Neural progenitor cell (in vitro differentiated cells): ENCODE results near the gene GAD1. TPM values are rescaled to one million over a fixed set of nuclear protein-coding genes. Genes with fewer than 3 reads are reported as not detected.

ENCODE experiments used
- DNase-seq: peaks from one replicate; pipeline ENCODE4 v3.0.0-alpha.2; 2016; ENCODE audit warnings: low spot score
- H2AFZ ChIP-seq: fragments of 200-600 bp; sonication (generic); replicated peaks from 2 replicates; pipeline ENCODE4 v1.6.1; 2016; ENCODE audit warnings: antibody characterized with exemption
- H3F3A ChIP-seq: fragments of 200-600 bp; sonication (generic); 2 replicates; pipeline ENCODE4 v1.6.1; 2016; ENCODE audit warnings: antibody characterized with exemption, low read depth
- H3K27ac ChIP-seq: fragments of 200-600 bp; sonication (generic); 2 replicates; pipeline ENCODE4 v1.5.1; 2016; ENCODE audit warnings: mild to moderate bottlenecking
- H3K27me3 ChIP-seq: fragments of 200-600 bp; sonication (generic); 2 replicates; pipeline ENCODE4 v1.6.1; 2016; ENCODE audit warnings: mild to moderate bottlenecking, moderate library complexity
- H3K36me3 ChIP-seq: fragments of 200-600 bp; sonication (generic); 2 replicates; pipeline ENCODE4 v1.5.1; 2016
- H3K4me1 ChIP-seq: fragments of 200-600 bp; sonication (generic); 2 replicates; pipeline ENCODE4 v1.6.1; 2016; ENCODE audit warnings: mixed run types
- H3K4me2 ChIP-seq: fragments of 200-600 bp; sonication (generic); 2 replicates; pipeline ENCODE4 v1.6.1; 2016
- H3K4me3 ChIP-seq: fragments of 200-600 bp; sonication (generic); 2 replicates; pipeline ENCODE4 v1.5.1; 2016
- H3K79me2 ChIP-seq: fragments of 200-600 bp; sonication (generic); 2 replicates; pipeline ENCODE4 v1.6.1; 2016; ENCODE audit warnings: low read depth
- H3K9ac ChIP-seq: fragments of 200-600 bp; sonication (generic); 2 replicates; pipeline ENCODE4 v1.6.1; 2016
- H3K9me3 ChIP-seq: fragments of 200-600 bp; sonication (generic); 2 replicates; pipeline ENCODE4 v1.5.1; 2016; ENCODE audit warnings: low read depth
- H4K20me1 ChIP-seq: fragments of 200-600 bp; sonication (generic); 2 replicates; pipeline ENCODE4 v1.6.1; 2016; ENCODE audit warnings: low read depth
- H3K27ac Mint-ChIP-seq: 3 replicates; pipeline ENCODE4 v1.8.0; 2021; ENCODE audit warnings: mixed read lengths
- H3K27me3 Mint-ChIP-seq: 2 replicates; pipeline ENCODE4 v1.8.0; 2022; ENCODE audit warnings: low read depth, mild to moderate bottlenecking, inconsistent platforms, moderate library complexity, mixed read lengths; ENCODE audit not compliant: insufficient read depth
- H3K36me3 Mint-ChIP-seq: 3 replicates; pipeline ENCODE4 v1.8.0; 2021; ENCODE audit warnings: mixed read lengths
- H3K4me1 Mint-ChIP-seq: 3 replicates; pipeline ENCODE4 v1.8.0; 2021; ENCODE audit warnings: mixed read lengths
- H3K4me3 Mint-ChIP-seq: 3 replicates; pipeline ENCODE4 v1.8.0; 2021; ENCODE audit warnings: mild to moderate bottlenecking, moderate library complexity, mixed read lengths
- H3K9me3 Mint-ChIP-seq: 3 replicates; pipeline ENCODE4 v1.8.0; 2020; ENCODE audit warnings: mixed read lengths
- EZH2 ChIP-seq: fragments of 200-600 bp; sonication (generic); IDR thresholded peaks from 2 replicates; pipeline ENCODE4 v1.6.1; 2017; ENCODE audit warnings: antibody characterized with exemption, mild to moderate bottlenecking, moderate library complexity
- EZH2phosphoT487 ChIP-seq: fragments of 200-600 bp; sonication (generic); IDR thresholded peaks from 2 replicates; pipeline ENCODE4 v1.6.1; 2017; ENCODE audit warnings: antibody characterized with exemption
- total RNA-seq: library from RNA; depleted of rRNA; stranded (reverse); fragments of >200 nt; gene quantifications from 2 replicates; pipeline ENCODE4 v1.2.3, GENCODE V29; 2015; ENCODE audit warnings: low replicate concordance
- TF ChIP-seq, protein P1 (sequence below): fragments of 200-600 bp; sonication (generic); IDR thresholded peaks from 2 replicates; pipeline ENCODE4 v1.5.1; 2017; ENCODE audit warnings: antibody characterized with exemption, mild to moderate bottlenecking

Gene GAD1
- total RNA-seq, 1 donor from 2014 or later, result 10.7 TPM

DNA sequence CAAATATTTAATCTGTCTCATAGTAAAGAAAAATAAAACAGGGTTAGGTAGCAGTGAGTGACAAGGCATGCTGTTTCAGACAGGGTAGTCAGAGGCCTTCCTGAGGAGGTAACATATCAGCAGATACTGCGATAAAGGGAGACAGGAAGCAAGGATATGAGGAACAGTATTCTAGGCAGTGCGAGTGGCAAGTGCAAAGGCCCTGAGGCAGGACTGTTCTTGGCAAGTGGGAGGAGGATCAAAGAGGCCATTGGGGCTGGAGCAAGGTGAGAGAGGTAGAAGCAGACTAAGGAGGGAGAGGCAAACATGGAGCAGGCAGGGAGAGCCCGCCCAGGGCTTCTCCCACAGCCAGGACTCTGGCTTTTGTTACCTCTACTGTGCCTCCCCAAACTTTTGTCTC lies 33.6 kb downstream of the GAD1 start:
- Histone ChIP-seq H3K4me1 (no peaks in the 10 kb centered on the region), H4K20me1 (no peaks in the 10 kb centered on the region), H3K27ac (no peak overlapping the region), H3K36me3 (no peaks in the 10 kb centered on the region), H3K4me2 (no peak overlapping the region), H2AFZ (no peak overlapping the region), H3K9ac (no peak overlapping the region), H3K27me3 (no peaks in the 10 kb centered on the region), H3K4me3 (no peak overlapping the region), H3K79me2 (no peaks in the 10 kb centered on the region), H3F3A (no peaks in the 10 kb centered on the region), H3K9me3 (no peaks in the 10 kb centered on the region)
- Mint-ChIP-seq H3K27ac (no peak overlapping the region), H3K4me3 (no peak overlapping the region), H3K27me3 (no peaks in the 10 kb centered on the region), H3K36me3 (no peaks in the 10 kb centered on the region), H3K4me1 (no peaks in the 10 kb centered on the region), H3K9me3 (no peaks in the 10 kb centered on the region)
- no peak for DNase-seq
- TF ChIP-seq EZH2phosphoT487 (no peak), EZH2 (no peak)
- TF ChIP-seq, protein P1, sequence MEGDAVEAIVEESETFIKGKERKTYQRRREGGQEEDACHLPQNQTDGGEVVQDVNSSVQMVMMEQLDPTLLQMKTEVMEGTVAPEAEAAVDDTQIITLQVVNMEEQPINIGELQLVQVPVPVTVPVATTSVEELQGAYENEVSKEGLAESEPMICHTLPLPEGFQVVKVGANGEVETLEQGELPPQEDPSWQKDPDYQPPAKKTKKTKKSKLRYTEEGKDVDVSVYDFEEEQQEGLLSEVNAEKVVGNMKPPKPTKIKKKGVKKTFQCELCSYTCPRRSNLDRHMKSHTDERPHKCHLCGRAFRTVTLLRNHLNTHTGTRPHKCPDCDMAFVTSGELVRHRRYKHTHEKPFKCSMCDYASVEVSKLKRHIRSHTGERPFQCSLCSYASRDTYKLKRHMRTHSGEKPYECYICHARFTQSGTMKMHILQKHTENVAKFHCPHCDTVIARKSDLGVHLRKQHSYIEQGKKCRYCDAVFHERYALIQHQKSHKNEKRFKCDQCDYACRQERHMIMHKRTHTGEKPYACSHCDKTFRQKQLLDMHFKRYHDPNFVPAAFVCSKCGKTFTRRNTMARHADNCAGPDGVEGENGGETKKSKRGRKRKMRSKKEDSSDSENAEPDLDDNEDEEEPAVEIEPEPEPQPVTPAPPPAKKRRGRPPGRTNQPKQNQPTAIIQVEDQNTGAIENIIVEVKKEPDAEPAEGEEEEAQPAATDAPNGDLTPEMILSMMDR, result no peak

DNA sequence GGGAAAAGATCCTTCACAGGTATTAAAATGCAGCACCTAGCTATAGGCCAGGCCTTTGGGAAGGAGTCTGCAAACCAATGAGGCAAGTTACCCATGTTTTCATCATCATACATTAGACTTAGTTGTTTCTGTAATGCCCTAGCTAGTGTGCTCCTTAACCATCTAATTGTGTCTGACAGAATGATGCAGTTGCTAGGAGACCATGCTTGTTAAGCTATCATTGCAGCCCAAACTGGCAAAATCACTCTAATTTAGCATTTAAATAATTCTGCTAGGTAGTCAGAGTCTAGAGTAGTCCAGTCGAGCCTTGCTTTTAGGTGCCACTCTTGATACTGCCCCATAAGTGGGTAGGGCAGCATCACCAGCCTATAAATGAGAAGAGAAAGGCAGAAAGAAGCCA lies 34.9 kb downstream of the GAD1 start:
- H3K9ac ChIP-seq, result no peak overlapping the region
- peaks cover 4% of the 10 kb centered on the region for H3K36me3 Mint-ChIP-seq
- no peaks in the 10 kb centered on the region for H3F3A ChIP-seq
- no peaks in the 10 kb centered on the region for H4K20me1 ChIP-seq
- no peak for DNase-seq
- H3K9me3 ChIP-seq, result no peaks in the 10 kb centered on the region
- no peaks in the 10 kb centered on the region for H3K36me3 ChIP-seq
- no peak overlapping the region for H3K27ac Mint-ChIP-seq
- no peaks in the 10 kb centered on the region for H3K27me3 Mint-ChIP-seq
- no peaks in the 10 kb centered on the region for H3K79me2 ChIP-seq
- H3K4me2 ChIP-seq, result no peak overlapping the region
- H3K27ac ChIP-seq, result no peak overlapping the region
- H3K9me3 Mint-ChIP-seq, result no peaks in the 10 kb centered on the region
- H3K4me1 Mint-ChIP-seq, result no peaks in the 10 kb centered on the region
- no peak overlapping the region for H3K4me3 Mint-ChIP-seq
- TF ChIP-seq EZH2phosphoT487, result no peak
- TF ChIP-seq, protein P1, result no peak
- TF ChIP-seq EZH2, result no peak
- no peak overlapping the region for H2AFZ ChIP-seq
- H3K4me3 ChIP-seq, result no peak overlapping the region
- H3K27me3 ChIP-seq, result no peaks in the 10 kb centered on the region
- H3K4me1 ChIP-seq, result no peaks in the 10 kb centered on the region

DNA sequence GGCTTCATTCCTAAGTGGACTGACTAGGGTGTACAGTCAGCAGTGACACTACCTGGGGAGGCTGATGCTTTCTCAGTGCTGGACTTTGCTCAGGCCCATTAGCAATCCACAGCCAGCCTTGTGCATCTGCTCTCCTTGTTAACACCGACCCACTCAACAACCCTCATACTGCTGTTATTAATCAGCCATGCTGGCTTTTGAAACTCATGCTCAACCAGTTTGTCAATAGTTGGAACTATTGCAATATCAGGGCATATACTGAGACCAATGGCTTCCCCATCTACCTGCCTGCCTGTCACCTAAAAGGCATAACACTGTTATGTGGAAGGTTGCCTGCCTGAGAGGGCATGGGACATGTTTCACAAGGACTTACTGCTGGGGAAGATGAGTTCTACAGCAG lies 39.4 kb downstream of the GAD1 start:
- no peaks in the 10 kb centered on the region for H3K79me2 ChIP-seq
- no peaks in the 10 kb centered on the region for H3K27me3 ChIP-seq
- H3K36me3 ChIP-seq, result no peaks in the 10 kb centered on the region
- H3F3A ChIP-seq, result no peaks in the 10 kb centered on the region
- no peaks in the 10 kb centered on the region for H3K4me1 Mint-ChIP-seq
- H3K27ac ChIP-seq, result no peak overlapping the region
- H3K9ac ChIP-seq, result no peak overlapping the region
- no peak overlapping the region for H3K4me3 Mint-ChIP-seq
- H4K20me1 ChIP-seq, result no peaks in the 10 kb centered on the region
- H3K27me3 Mint-ChIP-seq, result no peaks in the 10 kb centered on the region
- no peak overlapping the region for H3K4me3 ChIP-seq
- no peaks in the 10 kb centered on the region for H3K9me3 ChIP-seq
- no peaks in the 10 kb centered on the region for H3K9me3 Mint-ChIP-seq
- H3K27ac Mint-ChIP-seq, result no peak overlapping the region
- H3K4me2 ChIP-seq, result no peak overlapping the region
- no peaks in the 10 kb centered on the region for H3K4me1 ChIP-seq
- peaks cover 9% of the 10 kb centered on the region for H3K36me3 Mint-ChIP-seq
- DNase-seq, result no peak
- no peak overlapping the region for H2AFZ ChIP-seq
- TF ChIP-seq EZH2 (no peak), EZH2phosphoT487 (no peak)
- TF ChIP-seq, protein P1, result no peak
